GM12872 (cell line): ENCODE results near the gene NOTUM.

Experiments
- CTCF ChIP-seq: IDR thresholded peaks from 3 replicates; pipeline ENCODE4 v1.5.1; 2011; ENCODE audit warnings: low read depth, mild to moderate bottlenecking, low read length, moderate library complexity; ENCODE audit not compliant: insufficient read depth

Gene NOTUM

GRCh38 chr17:81986606-81987005 is 25.6 kb upstream of the NOTUM start:
- no peak for TF ChIP-seq CTCF

- TF ChIP-seq CTCF = no peak
Observed at GRCh38 chr17:81984773-81985410, 23.9 kb upstream of the NOTUM start.

GRCh38 chr17:81983639-81984373 is 22.8 kb upstream of the NOTUM start:
- no peak for TF ChIP-seq CTCF

- TF ChIP-seq CTCF = no peak
Observed at GRCh38 chr17:81983011-81983638, 22.1 kb upstream of the NOTUM start.

- TF ChIP-seq CTCF = no peak
Observed at GRCh38 chr17:81980707-81981343, 19.8 kb upstream of the NOTUM start.

- TF ChIP-seq CTCF = no peak
Observed at GRCh38 chr17:81980122-81980521, 19.1 kb upstream of the NOTUM start.
